Astrocyte (in vitro differentiated cells and primary cell): ENCODE measurements around the gene NKAIN2. TPM values are rescaled to one million over a fixed set of nuclear protein-coding genes. Genes with fewer than 3 reads are reported as not detected.

Experiments
- DNase-seq: peaks from one replicate; pipeline ENCODE4 v3.0.0-alpha.2; 2010; ENCODE audit warnings: low read depth
- FAIRE-seq: peaks from 2 replicates; lab custom pipeline; 2011; peaks lifted over from hg19 to GRCh38; lab: Jason Lieb, UNC
- H2AFZ ChIP-seq: 2 replicates; pipeline ENCODE4 v1.6.0; 2012; ENCODE audit warnings: low read depth, low read length, inconsistent platforms
- H3K27ac ChIP-seq: 2 replicates; pipeline ENCODE4 v1.5.1; 2011; ENCODE audit warnings: low read depth, low read length, inconsistent platforms
- H3K27me3 ChIP-seq: 2 replicates; pipeline ENCODE4 v1.6.0; 2011; ENCODE audit warnings: low read length, inconsistent platforms; ENCODE audit not compliant: insufficient read depth
- H3K36me3 ChIP-seq: 2 replicates; pipeline ENCODE4 v1.5.1; 2011; ENCODE audit warnings: low read length, inconsistent platforms; ENCODE audit not compliant: insufficient read depth
- H3K4me1 ChIP-seq: 2 replicates; pipeline ENCODE4 v1.5.1; 2011; ENCODE audit warnings: low read length, inconsistent platforms; ENCODE audit not compliant: insufficient read depth
- H3K4me2 ChIP-seq: 2 replicates; pipeline ENCODE4 v1.6.0; 2012; ENCODE audit warnings: low read length, inconsistent platforms
- H3K4me3 ChIP-seq: 2 replicates; pipeline ENCODE4 v1.5.1; 2011; ENCODE audit warnings: low read depth, mild to moderate bottlenecking, low read length, inconsistent platforms; ENCODE audit not compliant: insufficient read depth
- H3K79me2 ChIP-seq: 2 replicates; pipeline ENCODE4 v1.6.0; 2012; ENCODE audit warnings: mild to moderate bottlenecking, low read length, inconsistent platforms; ENCODE audit not compliant: insufficient read depth
- H3K9ac ChIP-seq: 2 replicates; pipeline ENCODE4 v1.6.0; 2012; ENCODE audit warnings: mild to moderate bottlenecking, low read length, inconsistent platforms
- H3K9me3 ChIP-seq: 2 replicates; pipeline ENCODE4 v1.5.1; 2012; ENCODE audit warnings: low read depth, mild to moderate bottlenecking, low read length, inconsistent platforms; ENCODE audit not compliant: insufficient read depth
- H4K20me1 ChIP-seq: 2 replicates; pipeline ENCODE4 v1.6.0; 2012; ENCODE audit warnings: low read length, inconsistent platforms; ENCODE audit not compliant: insufficient read depth
- H3K27ac Mint-ChIP-seq: one replicate; pipeline ENCODE4 v1.8.0; 2021; ENCODE audit warnings: mild to moderate bottlenecking, mixed read lengths; ENCODE audit not compliant: unreplicated experiment
- H3K27me3 Mint-ChIP-seq: one replicate; pipeline ENCODE4 v1.8.0; 2021; ENCODE audit warnings: low read depth, mixed read lengths; ENCODE audit not compliant: unreplicated experiment
- H3K36me3 Mint-ChIP-seq: one replicate; pipeline ENCODE4 v1.8.0; 2021; ENCODE audit warnings: low read depth, mixed read lengths; ENCODE audit not compliant: unreplicated experiment
- H3K4me1 Mint-ChIP-seq: one replicate; pipeline ENCODE4 v1.8.0; 2021; ENCODE audit warnings: low read depth, mixed read lengths; ENCODE audit not compliant: unreplicated experiment
- H3K4me3 Mint-ChIP-seq: one replicate; pipeline ENCODE4 v1.8.0; 2021; ENCODE audit warnings: mild to moderate bottlenecking, moderate library complexity, mixed read lengths; ENCODE audit not compliant: unreplicated experiment
- H3K9me3 Mint-ChIP-seq: one replicate; pipeline ENCODE4 v1.8.0; 2021; ENCODE audit warnings: mild to moderate bottlenecking, mixed read lengths; ENCODE audit not compliant: unreplicated experiment
- CTCF ChIP-seq: IDR thresholded peaks from 2 replicates; pipeline ENCODE4 v1.5.1; 2011; ENCODE audit warnings: low read depth, mild to moderate bottlenecking, inconsistent platforms, low read length, moderate library complexity; ENCODE audit not compliant: insufficient read depth
- EZH2 ChIP-seq: IDR thresholded peaks from 2 replicates; pipeline ENCODE4 v1.6.1; 2012; ENCODE audit warnings: mild to moderate bottlenecking, low read length, inconsistent platforms; ENCODE audit not compliant: insufficient read depth
- total RNA-seq: library from RNA; stranded (reverse); gene quantifications from 2 replicates; pipeline ENCODE4 v1.2.1, GENCODE V29; 2021

NKAIN2 gene
- total RNA-seq, 1 donor from 2014 or later, result 0.07 TPM

GRCh38 chr6:123780021-123780420 lies 23.6 kb upstream of the NKAIN2 start:
- H3K36me3 Mint-ChIP-seq, result no peaks in the 10 kb centered on the region

GRCh38 chr6:123784330-123784729 lies 19.3 kb upstream of the NKAIN2 start:
- Histone ChIP-seq H4K20me1 (no peaks in the 10 kb centered on the region), H3K79me2 (no peaks in the 10 kb centered on the region), H2AFZ (no peak overlapping the region), H3K27ac (no peak overlapping the region), H3K4me3 (no peak overlapping the region), H3K4me1 (no peaks in the 10 kb centered on the region), H3K4me2 (no peak overlapping the region), H3K27me3 (no peaks in the 10 kb centered on the region), H3K36me3 (no peaks in the 10 kb centered on the region), H3K9me3 (no peaks in the 10 kb centered on the region), H3K9ac (no peak overlapping the region)
- Mint-ChIP-seq H3K4me3 (no peak overlapping the region), H3K9me3 (no peaks in the 10 kb centered on the region), H3K27ac (no peak overlapping the region), H3K4me1 (no peaks in the 10 kb centered on the region), H3K27me3 (peaks cover 2% of the 10 kb centered on the region), H3K36me3 (no peaks in the 10 kb centered on the region)
- FAIRE-seq, result no peak
- no peak for DNase-seq
- TF ChIP-seq CTCF (no peak), EZH2 (no peak)

More at GRCh38 chr6:123780021-123780420, 23.6 kb upstream of the NKAIN2 start:
- Histone ChIP-seq H3K4me1 (no peaks in the 10 kb centered on the region), H3K4me3 (no peak overlapping the region), H4K20me1 (no peaks in the 10 kb centered on the region), H2AFZ (no peak overlapping the region), H3K36me3 (no peaks in the 10 kb centered on the region), H3K9me3 (no peaks in the 10 kb centered on the region), H3K4me2 (no peak overlapping the region), H3K9ac (no peak overlapping the region), H3K27me3 (no peaks in the 10 kb centered on the region), H3K79me2 (no peaks in the 10 kb centered on the region), H3K27ac (no peak overlapping the region)
- no peaks in the 10 kb centered on the region for H3K27me3 Mint-ChIP-seq
- no peak for DNase-seq
- TF ChIP-seq EZH2 (no peak), CTCF (no peak)
- H3K4me1 Mint-ChIP-seq, result no peaks in the 10 kb centered on the region
- H3K4me3 Mint-ChIP-seq, result no peak overlapping the region
- no peak overlapping the region for H3K27ac Mint-ChIP-seq
- no peak for FAIRE-seq
- no peaks in the 10 kb centered on the region for H3K9me3 Mint-ChIP-seq

GRCh38 chr6:123785039-123785438 lies 18.6 kb upstream of the NKAIN2 start:
- H3K4me3 ChIP-seq, result no peak overlapping the region
- DNase-seq (no peak), FAIRE-seq (no peak)
- no peaks in the 10 kb centered on the region for H4K20me1 ChIP-seq
- no peak overlapping the region for H3K4me2 ChIP-seq
- no peak overlapping the region for H3K4me3 Mint-ChIP-seq
- TF ChIP-seq EZH2, result no peak
- TF ChIP-seq CTCF, result no peak
- no peaks in the 10 kb centered on the region for H3K9me3 ChIP-seq
- H3K36me3 ChIP-seq, result no peaks in the 10 kb centered on the region
- no peak overlapping the region for H3K9ac ChIP-seq
- H3K9me3 Mint-ChIP-seq, result no peaks in the 10 kb centered on the region
- no peaks in the 10 kb centered on the region for H3K4me1 Mint-ChIP-seq
- H3K27me3 ChIP-seq, result no peaks in the 10 kb centered on the region
- H3K36me3 Mint-ChIP-seq, result no peaks in the 10 kb centered on the region
- no peaks in the 10 kb centered on the region for H3K4me1 ChIP-seq
- peaks cover 2% of the 10 kb centered on the region for H3K27me3 Mint-ChIP-seq
- no peak overlapping the region for H2AFZ ChIP-seq
- H3K27ac Mint-ChIP-seq, result no peak overlapping the region
- H3K27ac ChIP-seq, result no peak overlapping the region
- H3K79me2 ChIP-seq, result no peaks in the 10 kb centered on the region
